WTC11 (cell line): Measurements from ENCODE around the gene CNOT6L. TPM values are rescaled to one million over a fixed set of nuclear protein-coding genes. Genes with fewer than 3 reads are reported as not detected.

Source experiments
- ATAC-seq: fragments of 200-7000 bp; cut with Tn5 transposase; 2 replicates; pipeline ENCODE4 v1.10.0; 2021; ENCODE audit warnings: mild to moderate bottlenecking, moderate library complexity
- CTCF ChIA-PET: fragments of 300-600 bp; sonication (Branson Sonifier 250); formaldehyde crosslinking; loops from one replicate; lab custom pipeline; 2021; ENCODE audit warnings: antibody characterized with exemption; lab: Charles Lee
- POLR2A ChIA-PET: fragments of 350-600 bp; sonication (Branson Sonifier 250); formaldehyde crosslinking; loops from one replicate; lab custom pipeline; 2021; ENCODE audit warnings: antibody characterized with exemption; lab: Charles Lee
- DNase-seq: peaks from one replicate; pipeline ENCODE4 v3.0.0; 2021; ENCODE audit warnings: low spot score
- H3K27ac Mint-ChIP-seq: 2 replicates; pipeline ENCODE4 v1.8.0; 2021; ENCODE audit warnings: mixed read lengths
- H3K27me3 Mint-ChIP-seq: 2 replicates; pipeline ENCODE4 v1.8.0; 2021; ENCODE audit warnings: low read depth, mild to moderate bottlenecking, moderate library complexity, mixed read lengths
- H3K36me3 Mint-ChIP-seq: 2 replicates; pipeline ENCODE4 v1.8.0; 2021; ENCODE audit warnings: mixed read lengths
- H3K4me1 Mint-ChIP-seq: 2 replicates; pipeline ENCODE4 v1.8.0; 2022; ENCODE audit warnings: mixed read lengths
- H3K4me3 Mint-ChIP-seq: 2 replicates; pipeline ENCODE4 v1.8.0; 2021; ENCODE audit warnings: mild to moderate bottlenecking, moderate library complexity, mixed read lengths
- H3K9me3 Mint-ChIP-seq: 2 replicates; pipeline ENCODE4 v1.8.0; 2021; ENCODE audit warnings: mixed read lengths
- ETV6 ChIP-seq: sonication (generic); formaldehyde crosslinking; IDR thresholded peaks from 2 replicates; pipeline ENCODE4 v1.8.1; 2022; ENCODE audit warnings: mild to moderate bottlenecking, missing genetic modification reagents
- IRF1 ChIP-seq: sonication (generic); formaldehyde crosslinking; IDR thresholded peaks from 2 replicates; pipeline ENCODE4 v1.8.0; 2023; ENCODE audit warnings: missing genetic modification reagents
- MXD4 ChIP-seq: fragments of 250-450 bp; sonication (Bioruptor Pico); IDR thresholded peaks from 2 replicates; pipeline ENCODE4 v1.8.0; 2021; ENCODE audit warnings: mild to moderate bottlenecking, moderate library complexity, borderline replicate concordance
- NFATC4 ChIP-seq: fragments of 250-450 bp; sonication (Bioruptor Pico); IDR thresholded peaks from 2 replicates; pipeline ENCODE4 v1.9.0; 2021; ENCODE audit warnings: mild to moderate bottlenecking
- NR1H2 ChIP-seq: sonication (generic); formaldehyde crosslinking; IDR thresholded peaks from 2 replicates; pipeline ENCODE4 v1.9.0; 2021; ENCODE audit warnings: mild to moderate bottlenecking, moderate library complexity, missing genetic modification reagents
- PRDM15 ChIP-seq: sonication (generic); formaldehyde crosslinking; IDR thresholded peaks from 2 replicates; pipeline ENCODE4 v1.8.0; 2022; ENCODE audit warnings: missing genetic modification reagents
- SMAD3 ChIP-seq: sonication (generic); formaldehyde crosslinking; IDR thresholded peaks from 2 replicates; pipeline ENCODE4 v1.8.0; 2022; ENCODE audit warnings: missing genetic modification reagents, mild to moderate bottlenecking, borderline replicate concordance
- STAT6 ChIP-seq: sonication (generic); formaldehyde crosslinking; conservative IDR thresholded peaks from 2 replicates; pipeline ENCODE4 v1.8.1; 2023; ENCODE audit warnings: mild to moderate bottlenecking, low read depth, missing genetic modification reagents, moderate library complexity
- ZMAT4 ChIP-seq: fragments of 250-450 bp; sonication (Bioruptor Pico); IDR thresholded peaks from 2 replicates; pipeline ENCODE4 v1.9.0; 2021; ENCODE audit warnings: mild to moderate bottlenecking
- ZNF121 ChIP-seq: sonication (generic); formaldehyde crosslinking; IDR thresholded peaks from 2 replicates; pipeline ENCODE4 v1.8.0; 2023; ENCODE audit warnings: missing genetic modification reagents
- ZNF219 ChIP-seq: sonication (generic); formaldehyde crosslinking; IDR thresholded peaks from 2 replicates; pipeline ENCODE4 v1.8.0; 2023; ENCODE audit warnings: missing genetic modification reagents, mild to moderate bottlenecking, borderline replicate concordance
- ZNF416 ChIP-seq: fragments of 250-450 bp; sonication (Bioruptor Pico); IDR thresholded peaks from 2 replicates; pipeline ENCODE4 v1.9.0; 2021; ENCODE audit warnings: mild to moderate bottlenecking, inconsistent platforms
- ZNF512 ChIP-seq: sonication (generic); formaldehyde crosslinking; IDR thresholded peaks from 2 replicates; pipeline ENCODE4 v1.8.1; 2022; ENCODE audit warnings: missing genetic modification reagents, borderline replicate concordance
- total RNA-seq: library from RNA; stranded (reverse); gene quantifications from 3 replicates; pipeline ENCODE4 v1.2.3, GENCODE V29; 2021

The CNOT6L gene
- total RNA-seq, 1 experiment from 2014 or later: 21.6 TPM

- CTCF ChIA-PET: no interaction called here
- H3K27me3 Mint-ChIP-seq: no peaks in the 10 kb centered on the region
- no peak for TF ChIP-seq STAT6 (CRISPR knock-in tag)
- TF ChIP-seq IRF1 (CRISPR knock-in tag): no peak
- TF ChIP-seq ZNF512 (CRISPR knock-in tag): no peak
- TF ChIP-seq NFATC4 (CRISPR knock-in tag): no peak
- TF ChIP-seq NR1H2 (CRISPR knock-in tag): no peak
- TF ChIP-seq, all 79 proteins: peak for 0
- H3K9me3 Mint-ChIP-seq: no peaks in the 10 kb centered on the region
- no peak overlapping the region for H3K4me3 Mint-ChIP-seq
- no peaks in the 10 kb centered on the region for H3K36me3 Mint-ChIP-seq
- DNase-seq (no peak), ATAC-seq (no peak)
- no peak overlapping the region for H3K27ac Mint-ChIP-seq
- H3K4me1 Mint-ChIP-seq: peaks cover 10% of the 10 kb centered on the region
- POLR2A ChIA-PET: no interaction called here
Measured at GRCh38 chr4:77802402-77802801, 16.8 kb downstream of the CNOT6L start.

GRCh38 chr4:77801260-77801608 is 17.9 kb downstream of the CNOT6L start:
- 0 out of 2 replicates have a peak, but pooled peaks cover 3% of the 10 kb centered on the region for H3K36me3 Mint-ChIP-seq
- no peak for TF ChIP-seq ZNF121 (CRISPR knock-in tag)
- TF ChIP-seq MXD4 (CRISPR knock-in tag): no peak
- TF ChIP-seq SMAD3 (CRISPR knock-in tag): no peak
- TF ChIP-seq PRDM15: no peak
- no peak for TF ChIP-seq ETV6 (CRISPR knock-in tag)
- ChIA-PET CTCF (interaction anchor here (0.5 to 1.5 kb wide), 4 partner anchors 17 to 1564 kb away, joined by 3 to 6 read pairs (median 4); no protein-coding TSS in a partner anchor), POLR2A (no interaction called here)
- H3K4me1 Mint-ChIP-seq: peaks cover 13% of the 10 kb centered on the region
- H3K4me3 Mint-ChIP-seq: no peak overlapping the region
- H3K27ac Mint-ChIP-seq: peak overlapping the region; percentile 5
- H3K27me3 Mint-ChIP-seq: no peaks in the 10 kb centered on the region
- no peak for ATAC-seq
- DNase-seq: no peak
- peaks cover 3% of the 10 kb centered on the region for H3K9me3 Mint-ChIP-seq

GRCh38 chr4:77800483-77801259 is 18.5 kb downstream of the CNOT6L start:
- CTCF ChIA-PET: interaction anchor here (0.9 to 1.5 kb wide), 2 partner anchors 17 to 73 kb away, joined by 3 to 6 read pairs; no protein-coding TSS in a partner anchor
- Mint-ChIP-seq H3K4me3 (no peak overlapping the region), H3K36me3 (0 out of 2 replicates have a peak, but pooled peaks cover 5% of the 10 kb centered on the region), H3K9me3 (peaks cover 6% of the 10 kb centered on the region), H3K27ac (peak overlapping the region; percentile 5), H3K27me3 (no peaks in the 10 kb centered on the region), H3K4me1 (peaks cover 13% of the 10 kb centered on the region)
- TF ChIP-seq ZMAT4 (CRISPR knock-in tag): no peak
- TF ChIP-seq ZNF121 (CRISPR knock-in tag): no peak
- no peak for TF ChIP-seq ZNF219 (CRISPR knock-in tag)
- TF ChIP-seq ZNF416 (CRISPR knock-in tag): no peak
- peak; percentile 20; the same call in 1 of the 2 replicates for ATAC-seq
- POLR2A ChIA-PET: no interaction called here
- DNase-seq: no peak
